Parathyroid adenoma (tissue), 2 donors: ENCODE data around the gene RHOH.

Source experiments
- H2AFZ ChIP-seq: fragments of 300-600 bp; sonication (generic); one replicate; pipeline ENCODE4 v1.7.0; 2017; ENCODE audit warnings: antibody characterized with exemption, mild to moderate bottlenecking
- H3K27ac ChIP-seq: fragments of 300-600 bp; sonication (generic); one replicate; pipeline ENCODE4 v1.7.0; 2017
- H3K27me3 ChIP-seq: fragments of 300-600 bp; sonication (generic); one replicate; pipeline ENCODE4 v1.7.0; 2017; ENCODE audit warnings: low read length; ENCODE audit not compliant: control insufficient read depth, insufficient read depth
- H3K36me3 ChIP-seq: fragments of 300-600 bp; sonication (generic); one replicate; pipeline ENCODE4 v1.7.0; 2017; ENCODE audit warnings: low read length; ENCODE audit not compliant: control insufficient read depth, insufficient read depth
- H3K4me1 ChIP-seq: fragments of 300-600 bp; sonication (generic); one replicate; pipeline ENCODE4 v1.7.0; 2017; ENCODE audit warnings: control low read depth
- H3K4me2 ChIP-seq: fragments of 300-600 bp; sonication (generic); one replicate; pipeline ENCODE4 v1.7.0; 2017; ENCODE audit warnings: low read length
- H3K4me3 ChIP-seq: fragments of 300-600 bp; sonication (generic); one replicate; pipeline ENCODE4 v1.7.0; 2017; ENCODE audit warnings: low read depth, low read length
- H3K79me2 ChIP-seq: fragments of 300-600 bp; sonication (generic); one replicate; pipeline ENCODE4 v1.7.0; 2017; ENCODE audit warnings: control low read depth
- H3K9ac ChIP-seq: fragments of 300-600 bp; sonication (generic); one replicate; pipeline ENCODE4 v1.7.0; 2017; ENCODE audit warnings: mild to moderate bottlenecking
- H3K9me3 ChIP-seq: fragments of 300-600 bp; sonication (generic); one replicate; pipeline ENCODE4 v1.7.0; 2017; ENCODE audit warnings: low read length; ENCODE audit not compliant: control insufficient read depth
- CTCF ChIP-seq: fragments of 300-600 bp; sonication (generic); IDR thresholded peaks from one replicate; pipeline ENCODE4 v1.7.0; 2017; ENCODE audit warnings: antibody characterized with exemption, mild to moderate bottlenecking
- donor health status: primary hyperparathyroidism.

The RHOH gene

GRCh38 chr4:40194602-40195161, 2.1 kb upstream of the RHOH start:
- no peaks in the 10 kb centered on the region for H3K27me3 ChIP-seq
- no peak overlapping the region for H3K9ac ChIP-seq
- no peaks in the 10 kb centered on the region for H3K79me2 ChIP-seq
- no peak overlapping the region for H3K4me2 ChIP-seq
- no peaks in the 10 kb centered on the region for H3K4me1 ChIP-seq
- no peak for TF ChIP-seq CTCF
- H3K9me3 ChIP-seq, result no peaks in the 10 kb centered on the region
- no peak overlapping the region for H2AFZ ChIP-seq
- H3K4me3 ChIP-seq, result no peak overlapping the region
- H3K36me3 ChIP-seq, result no peaks in the 10 kb centered on the region
- no peak overlapping the region for H3K27ac ChIP-seq

GRCh38 chr4:40195182-40196177, 1.4 kb upstream of the RHOH start:
- Histone ChIP-seq H2AFZ (no peak overlapping the region), H3K4me1 (no peaks in the 10 kb centered on the region), H3K4me2 (no peak overlapping the region), H3K9me3 (no peaks in the 10 kb centered on the region), H3K36me3 (no peaks in the 10 kb centered on the region), H3K79me2 (no peaks in the 10 kb centered on the region), H3K27ac (no peak overlapping the region), H3K9ac (no peak overlapping the region), H3K27me3 (no peaks in the 10 kb centered on the region), H3K4me3 (no peak overlapping the region)
- TF ChIP-seq CTCF, result no peak

GRCh38 chr4:40196272-40196671, 559 bp upstream of the RHOH start:
- no peak overlapping the region for H3K4me2 ChIP-seq
- no peak for TF ChIP-seq CTCF
- no peaks in the 10 kb centered on the region for H3K36me3 ChIP-seq
- H3K4me3 ChIP-seq, result no peak overlapping the region
- H3K27me3 ChIP-seq, result no peaks in the 10 kb centered on the region
- no peaks in the 10 kb centered on the region for H3K9me3 ChIP-seq
- H2AFZ ChIP-seq, result no peak overlapping the region
- H3K4me1 ChIP-seq, result no peaks in the 10 kb centered on the region
- no peak overlapping the region for H3K9ac ChIP-seq
- no peaks in the 10 kb centered on the region for H3K79me2 ChIP-seq
- H3K27ac ChIP-seq, result no peak overlapping the region

GRCh38 chr4:40197879-40198689, 1.3 kb downstream of the RHOH start:
- Histone ChIP-seq H3K4me2 (no peak overlapping the region), H3K36me3 (no peaks in the 10 kb centered on the region), H3K79me2 (no peaks in the 10 kb centered on the region), H3K9ac (no peak overlapping the region), H3K4me1 (no peaks in the 10 kb centered on the region), H3K27me3 (no peaks in the 10 kb centered on the region), H2AFZ (no peak overlapping the region), H3K4me3 (no peak overlapping the region), H3K27ac (no peak overlapping the region), H3K9me3 (no peaks in the 10 kb centered on the region)
- TF ChIP-seq CTCF, result no peak
